Retinal pigment epithelial cell (primary cell): ENCODE results near the gene TMEM126A.
"Not testable (repeated sequence)": the region's sequence is repeated elsewhere in the genome, so short reads cannot be mapped to it uniquely, and the experiment has no call there.

Experiments used
- DNase-seq: peaks from one replicate; pipeline ENCODE4 v3.0.0-alpha.2; 2010; ENCODE audit warnings: low read depth
- H3K4me3 ChIP-seq: 2 replicates; pipeline ENCODE4 v1.5.1; 2011; ENCODE audit warnings: mild to moderate bottlenecking, low read length, control low read depth, moderate library complexity
- CTCF ChIP-seq: conservative IDR thresholded peaks from 2 replicates; pipeline ENCODE4 v1.5.1; 2011; ENCODE audit warnings: low read depth, low read length, control low read depth, inconsistent platforms

Gene TMEM126A

GRCh38 chr11:85647604-85648299 lies at the start of gene TMEM126A:
TMEM126A (plus strand) TSS chr11:85647967; CDS start chr11:85650256, 2,289 bp downstream.
- peak within 1 kb of the TSS; percentile 92 for H3K4me3 ChIP-seq
- no peak for TF ChIP-seq CTCF
- DNase-seq = no peak

- H3K4me3 ChIP-seq = no peak overlapping the region
- no peak for DNase-seq
- no peak for TF ChIP-seq CTCF
Measured at GRCh38 chr11:85599083-85599482, 48.7 kb upstream of the TMEM126A start.

GRCh38 chr11:85602526-85603213 lies 45.1 kb upstream of the TMEM126A start:
- no peak for TF ChIP-seq CTCF

GRCh38 chr11:85603220-85603619 lies 44.5 kb upstream of the TMEM126A start:
- DNase-seq = no peak
- TF ChIP-seq CTCF = no peak
- no peak overlapping the region for H3K4me3 ChIP-seq

More at GRCh38 chr11:85602526-85603213, 45.1 kb upstream of the TMEM126A start:
- no peak for DNase-seq
- no peak overlapping the region for H3K4me3 ChIP-seq

- not testable (repeated sequence) for H3K4me3 ChIP-seq, DNase-seq
Measured at GRCh38 chr11:85606237-85606636, 41.5 kb upstream of the TMEM126A start.

GRCh38 chr11:85608621-85609020 lies 39.1 kb upstream of the TMEM126A start:
- H3K4me3 ChIP-seq, DNase-seq: not testable (repeated sequence)

GRCh38 chr11:85609286-85609685 lies 38.5 kb upstream of the TMEM126A start:
- DNase-seq, H3K4me3 ChIP-seq: not testable (repeated sequence)

GRCh38 chr11:85611643-85612042 lies 36.1 kb upstream of the TMEM126A start:
- not testable (repeated sequence) for H3K4me3 ChIP-seq, DNase-seq

- no peak for DNase-seq
- no peak for TF ChIP-seq CTCF
- no peak overlapping the region for H3K4me3 ChIP-seq
Measured at GRCh38 chr11:85619499-85619898, 28.3 kb upstream of the TMEM126A start.
